Activated CD4-positive, alpha-beta T cell treated with anti-CD3 and anti-CD28 coated beads, Interleukin-2, amount 10 ng/mL, durations not matched to agents 7 days and 5 days (primary cell): ENCODE measurements around the gene SLC36A1. TPM values are rescaled to one million over a fixed set of nuclear protein-coding genes. Genes with fewer than 3 reads are reported as not detected.

Experiments
- CTCF ChIA-PET: fragments of 350-600 bp; sonication (Branson Sonifier 250); formaldehyde crosslinking; loops from one replicate; lab custom pipeline; 2021; ENCODE audit warnings: antibody characterized with exemption; lab: Charles Lee
- POLR2A ChIA-PET: fragments of 350-600 bp; sonication (Branson Sonifier 250); formaldehyde crosslinking; loops from one replicate; lab custom pipeline; 2021; ENCODE audit warnings: antibody characterized with exemption; lab: Charles Lee
- DNase-seq: peaks from one replicate; pipeline ENCODE4 v3.0.0-alpha.2; 2020
- H3K27ac Mint-ChIP-seq: one replicate; pipeline ENCODE4 v1.8.0; 2021; ENCODE audit warnings: mild to moderate bottlenecking, moderate library complexity, mixed read lengths
- H3K27me3 Mint-ChIP-seq: one replicate; pipeline ENCODE4 v1.8.0; 2021; ENCODE audit warnings: mixed read lengths
- H3K36me3 Mint-ChIP-seq: one replicate; pipeline ENCODE4 v1.8.0; 2021; ENCODE audit warnings: low read depth, mixed read lengths
- H3K4me1 Mint-ChIP-seq: one replicate; pipeline ENCODE4 v1.8.0; 2021; ENCODE audit warnings: mixed read lengths
- H3K4me3 Mint-ChIP-seq: one replicate; pipeline ENCODE4 v1.8.0; 2021; ENCODE audit warnings: mild to moderate bottlenecking, moderate library complexity, mixed read lengths
- H3K9me3 Mint-ChIP-seq: one replicate; pipeline ENCODE4 v1.8.0; 2021; ENCODE audit warnings: mixed read lengths
- total RNA-seq, 2 experiments: library from RNA; stranded (reverse); gene quantifications; one replicate each; pipeline ENCODE4 v1.2.3, GENCODE V29; 2021

SLC36A1 gene
- total RNA-seq, 2 experiments from 2014 or later = 5.8 TPM

DNA sequence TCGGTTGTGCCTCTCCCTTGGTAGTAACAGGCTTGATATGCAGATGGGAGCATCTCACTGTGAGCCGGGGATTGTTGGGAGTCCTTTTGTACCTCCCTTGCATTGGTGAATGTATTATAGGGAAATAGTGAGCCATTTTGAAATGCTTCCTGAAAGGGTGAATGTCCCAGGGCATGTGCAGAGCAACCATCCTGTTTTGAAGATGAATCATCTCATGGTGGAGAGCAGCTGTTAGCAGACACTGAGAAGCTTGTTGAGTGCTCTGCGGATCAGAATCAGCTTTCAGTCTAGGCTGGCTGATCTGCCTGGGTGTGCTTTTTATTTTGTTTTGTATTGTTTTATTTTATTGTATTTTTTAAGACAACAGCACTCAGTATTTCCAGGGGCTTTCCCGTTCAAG, 29.7 kb downstream of the SLC36A1 start:
- no peaks in the 10 kb centered on the region for H3K9me3 Mint-ChIP-seq
- ChIA-PET POLR2A (no interaction called here), CTCF (no interaction called here)
- H3K27ac Mint-ChIP-seq = no peak overlapping the region
- DNase-seq = no peak
- no peak overlapping the region for H3K4me3 Mint-ChIP-seq
- H3K27me3 Mint-ChIP-seq = no peaks in the 10 kb centered on the region
- no peaks in the 10 kb centered on the region for H3K4me1 Mint-ChIP-seq
- peaks cover 6% of the 10 kb centered on the region for H3K36me3 Mint-ChIP-seq

DNA sequence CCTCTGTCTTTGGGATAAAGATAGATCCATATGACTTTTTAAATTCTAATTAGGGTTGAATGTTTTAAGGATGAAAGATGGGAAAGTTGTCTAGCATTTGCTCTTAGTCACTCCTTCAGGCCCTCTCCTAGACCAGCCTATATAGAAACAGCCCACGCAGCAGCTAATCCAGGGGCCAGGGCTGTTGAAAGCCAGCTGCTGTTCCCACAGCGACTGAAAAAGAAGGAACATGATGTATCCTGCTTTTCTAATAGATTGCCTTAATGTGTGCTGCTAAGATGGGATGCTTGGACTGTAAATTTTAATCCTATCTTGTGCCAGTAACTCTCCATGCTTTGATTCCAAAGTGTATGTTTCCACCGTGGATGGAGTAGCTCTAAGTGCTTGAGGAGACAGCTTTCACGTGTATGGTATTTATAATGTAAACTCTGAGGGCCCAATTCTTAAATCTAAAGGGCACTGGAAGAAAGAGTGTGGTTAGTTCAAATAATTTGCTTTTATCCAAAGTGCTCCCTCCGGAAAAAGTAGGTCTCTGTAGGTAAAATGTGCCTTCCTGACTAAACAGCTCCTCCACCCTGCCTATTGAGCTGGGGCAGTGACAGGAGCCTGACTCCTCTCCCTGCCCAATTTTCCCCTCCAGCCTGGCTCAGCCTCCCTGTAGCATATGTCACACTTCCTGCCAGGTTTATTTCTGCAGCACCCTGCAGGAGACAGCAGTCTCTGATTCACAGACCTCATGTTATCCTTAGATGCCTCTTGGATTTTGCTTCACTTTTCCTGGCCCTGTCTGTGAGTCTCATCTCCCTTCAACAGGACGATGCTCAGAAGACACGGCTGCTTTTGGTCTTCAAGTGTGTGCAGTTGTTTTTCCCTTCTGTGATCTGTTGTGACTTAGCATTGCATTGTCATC, 33.2 kb downstream of the SLC36A1 start:
- Mint-ChIP-seq H3K36me3 (peaks cover 9% of the 10 kb centered on the region), H3K4me1 (no peaks in the 10 kb centered on the region), H3K27me3 (no peaks in the 10 kb centered on the region), H3K27ac (no peak overlapping the region), H3K9me3 (no peaks in the 10 kb centered on the region), H3K4me3 (no peak overlapping the region)
- no peak for DNase-seq
- ChIA-PET CTCF (interaction anchor here (0.7 to 1.9 kb wide), 3 partner anchors 10 to 348 kb away, joined by 4 to 6 read pairs (median 6); no protein-coding TSS in a partner anchor), POLR2A (no interaction called here)

DNA sequence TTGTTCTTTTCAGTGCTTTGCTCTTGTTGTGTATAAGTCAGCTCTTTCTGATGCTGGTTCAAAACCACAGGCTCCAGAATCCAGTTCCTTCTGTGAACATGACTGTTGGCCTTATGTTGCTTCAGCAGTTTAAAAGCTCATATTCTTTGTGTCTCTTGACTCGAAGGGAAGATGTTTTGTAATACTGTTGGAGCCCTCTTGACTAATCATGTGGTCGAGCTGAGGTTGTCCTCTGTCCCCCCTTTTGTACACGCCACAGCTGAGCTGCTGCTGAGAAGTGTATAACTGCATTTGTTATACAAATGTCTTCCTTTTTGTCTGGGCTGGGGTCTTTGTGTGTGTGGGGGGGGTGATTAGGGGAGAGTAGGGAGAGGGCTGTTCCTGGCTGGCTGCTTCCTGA, 35.8 kb downstream of the SLC36A1 start:
- CTCF ChIA-PET = interaction anchor here (1.4 kb wide), 1 partner anchor 169 kb away, joined by 5 read pairs; no protein-coding TSS in a partner anchor
- no peak overlapping the region for H3K27ac Mint-ChIP-seq

DNA sequence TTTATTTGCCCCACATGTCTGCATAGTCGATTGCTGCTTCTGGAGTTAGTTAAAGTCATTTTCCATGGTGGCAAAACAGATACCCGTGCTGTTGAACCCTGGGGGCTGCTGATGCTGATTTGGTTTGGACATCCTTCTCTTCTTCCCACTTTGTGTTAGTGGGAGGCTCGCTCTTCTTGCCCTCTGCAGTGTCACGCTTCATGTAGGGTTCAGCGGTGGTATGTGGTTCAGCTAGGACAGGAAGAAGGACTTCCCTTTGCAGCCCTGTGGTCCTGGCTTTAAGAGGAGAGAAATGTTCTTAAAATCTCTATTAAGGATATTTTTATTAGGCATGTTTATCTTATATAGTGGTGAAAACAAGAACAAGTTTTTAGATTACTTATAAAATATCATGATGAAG, 36.2 kb downstream of the SLC36A1 start:
- peaks cover 16% of the 10 kb centered on the region for H3K36me3 Mint-ChIP-seq
- no peaks in the 10 kb centered on the region for H3K4me1 Mint-ChIP-seq
- no peaks in the 10 kb centered on the region for H3K27me3 Mint-ChIP-seq
- POLR2A ChIA-PET = no interaction called here
- CTCF ChIA-PET = interaction anchor here (1.4 kb wide), 1 partner anchor 168 kb away, joined by 5 read pairs; no protein-coding TSS in a partner anchor
- no peaks in the 10 kb centered on the region for H3K9me3 Mint-ChIP-seq
- H3K27ac Mint-ChIP-seq = no peak overlapping the region
- H3K4me3 Mint-ChIP-seq = no peak overlapping the region
- no peak for DNase-seq

More for the DNA sequence above, 35.8 kb downstream of the SLC36A1 start:
- H3K36me3 Mint-ChIP-seq = peaks cover 16% of the 10 kb centered on the region
- POLR2A ChIA-PET = no interaction called here
- H3K4me3 Mint-ChIP-seq = no peak overlapping the region
- H3K27me3 Mint-ChIP-seq = no peaks in the 10 kb centered on the region
- H3K4me1 Mint-ChIP-seq = no peaks in the 10 kb centered on the region
- DNase-seq = no peak
- H3K9me3 Mint-ChIP-seq = no peaks in the 10 kb centered on the region

DNA sequence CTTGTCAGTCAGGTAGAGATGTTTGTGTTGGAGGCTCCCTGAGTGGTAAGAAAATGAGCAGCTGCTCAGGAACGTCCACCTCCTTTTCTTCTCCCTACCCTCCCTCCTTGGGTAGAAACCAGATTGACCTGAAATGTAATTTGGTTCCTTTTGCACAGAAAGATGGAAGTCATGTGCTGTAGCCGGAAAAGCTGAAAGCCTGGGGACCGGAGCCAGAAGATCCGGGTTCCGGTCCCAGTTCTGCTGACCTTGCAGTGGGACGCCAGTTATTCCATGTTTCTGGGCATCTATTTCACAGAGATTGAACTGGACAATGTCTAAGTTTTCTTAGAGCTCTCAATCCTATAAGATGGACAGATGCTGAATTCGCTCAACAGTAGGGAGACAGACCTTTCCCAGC, 40.1 kb downstream of the SLC36A1 start:
- H3K9me3 Mint-ChIP-seq = no peaks in the 10 kb centered on the region
- DNase-seq = no peak
- no peaks in the 10 kb centered on the region for H3K27me3 Mint-ChIP-seq
- no peak overlapping the region for H3K27ac Mint-ChIP-seq
- POLR2A ChIA-PET = no interaction called here
- H3K36me3 Mint-ChIP-seq = peaks cover 10% of the 10 kb centered on the region
- H3K4me1 Mint-ChIP-seq = no peaks in the 10 kb centered on the region
- H3K4me3 Mint-ChIP-seq = no peak overlapping the region
- CTCF ChIA-PET = no interaction called here

DNA sequence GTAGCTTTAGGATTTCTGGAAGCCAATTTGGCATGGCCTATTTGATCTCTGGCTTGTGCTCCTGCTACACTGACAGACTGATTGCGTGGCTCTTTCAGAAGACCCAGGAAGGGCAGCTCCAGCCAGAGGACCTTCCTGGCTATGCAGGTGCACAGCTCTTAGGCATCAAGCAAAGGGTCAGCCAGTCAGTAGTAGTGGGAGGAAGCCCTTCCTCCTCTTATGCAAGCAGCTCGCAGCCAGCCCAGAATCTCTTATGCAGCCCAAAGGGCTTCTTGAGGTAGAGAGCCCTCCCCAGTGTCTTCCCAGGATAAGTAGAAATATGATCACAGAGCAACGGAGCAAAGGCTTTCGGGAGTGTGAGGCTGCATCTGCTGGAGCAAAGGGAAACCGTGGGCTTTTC, 43.2 kb downstream of the SLC36A1 start:
- Mint-ChIP-seq H3K27ac (no peak overlapping the region), H3K27me3 (no peaks in the 10 kb centered on the region), H3K4me3 (no peak overlapping the region), H3K4me1 (no peaks in the 10 kb centered on the region), H3K36me3 (peaks cover 7% of the 10 kb centered on the region), H3K9me3 (no peaks in the 10 kb centered on the region)
- DNase-seq = no peak
- CTCF ChIA-PET = interaction anchor here (0.6 to 1.5 kb wide), 2 partner anchors 10 to 64 kb away, joined by 5 to 6 read pairs; no protein-coding TSS in a partner anchor
- POLR2A ChIA-PET = interaction anchor here (0.6 kb wide), 1 partner anchor 217 kb away, joined by 6 read pairs; no protein-coding TSS in a partner anchor

DNA sequence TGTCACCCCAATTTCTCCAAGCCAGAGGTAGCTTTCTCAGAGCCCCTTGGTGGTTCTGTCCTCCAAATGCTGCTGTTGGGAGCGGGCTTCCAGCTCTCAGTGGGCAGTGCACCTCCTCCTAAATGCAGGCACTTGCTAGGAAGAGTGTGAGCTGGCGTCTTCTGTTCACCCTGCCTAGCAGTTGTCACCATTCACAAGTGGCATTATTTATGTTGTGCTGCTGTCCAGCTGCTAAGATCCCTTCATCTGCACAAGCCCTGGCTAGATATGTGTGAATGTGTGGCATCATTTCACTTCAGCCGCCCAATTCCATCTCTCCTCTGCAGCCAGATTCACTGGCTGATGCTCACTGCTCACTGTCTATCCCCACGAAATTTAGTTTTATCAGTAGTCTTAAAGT, 43.7 kb downstream of the SLC36A1 start:
- POLR2A ChIA-PET = interaction anchor here (0.6 kb wide), 1 partner anchor 216 kb away, joined by 6 read pairs; no protein-coding TSS in a partner anchor
- no peaks in the 10 kb centered on the region for H3K9me3 Mint-ChIP-seq
- CTCF ChIA-PET = interaction anchor here (0.6 to 1.5 kb wide), 2 partner anchors 10 to 64 kb away, joined by 5 to 6 read pairs; no protein-coding TSS in a partner anchor
- H3K4me1 Mint-ChIP-seq = no peaks in the 10 kb centered on the region
- H3K4me3 Mint-ChIP-seq = no peak overlapping the region
- peaks cover 3% of the 10 kb centered on the region for H3K36me3 Mint-ChIP-seq
- H3K27me3 Mint-ChIP-seq = no peaks in the 10 kb centered on the region
- DNase-seq = no peak
- H3K27ac Mint-ChIP-seq = no peak overlapping the region

DNA sequence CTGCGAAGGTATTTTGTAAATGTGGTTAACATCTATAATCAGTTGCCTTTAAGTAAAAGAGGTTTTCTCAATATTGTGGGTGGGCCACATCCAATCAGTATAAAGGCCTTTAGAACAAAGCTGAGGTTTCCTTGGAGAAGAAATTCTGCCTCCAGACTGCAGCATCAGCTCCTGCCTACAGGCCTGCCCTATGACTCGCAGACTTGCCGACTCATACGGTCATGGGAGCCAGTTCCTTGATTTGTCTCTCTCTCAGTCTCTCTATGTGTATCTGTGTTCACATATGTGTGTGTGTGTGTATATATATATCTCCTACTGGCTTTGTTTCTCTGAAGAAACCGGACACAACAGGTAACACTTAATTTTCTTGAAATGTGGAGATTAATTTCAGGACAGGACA, 45.3 kb downstream of the SLC36A1 start:
- no peaks in the 10 kb centered on the region for H3K27me3 Mint-ChIP-seq
- no peak overlapping the region for H3K27ac Mint-ChIP-seq
- DNase-seq = no peak
- no peak overlapping the region for H3K4me3 Mint-ChIP-seq
- no peaks in the 10 kb centered on the region for H3K9me3 Mint-ChIP-seq
- CTCF ChIA-PET = no interaction called here
- no peaks in the 10 kb centered on the region for H3K36me3 Mint-ChIP-seq
- H3K4me1 Mint-ChIP-seq = no peaks in the 10 kb centered on the region
- POLR2A ChIA-PET = no interaction called here

DNA sequence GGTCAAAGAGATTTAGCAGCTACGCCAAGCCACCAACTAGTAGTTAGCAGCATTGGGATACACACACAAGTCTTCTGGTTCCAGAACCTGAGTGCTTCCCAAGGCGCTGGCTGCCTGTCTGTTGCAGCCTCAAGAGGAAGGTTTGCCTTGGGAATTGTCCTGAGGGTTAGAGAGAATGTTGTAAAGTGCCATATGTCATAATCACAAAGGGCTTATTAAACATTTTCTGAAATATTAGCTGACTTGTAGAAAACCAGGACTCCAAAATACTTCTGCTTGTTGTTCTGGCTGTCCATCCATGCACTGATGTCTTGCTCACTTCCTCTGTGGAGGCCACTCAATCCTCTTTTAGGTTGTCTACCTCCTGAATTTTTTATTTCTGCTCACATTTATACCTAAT, 46.3 kb downstream of the SLC36A1 start:
- Mint-ChIP-seq H3K27me3 (no peaks in the 10 kb centered on the region), H3K27ac (no peak overlapping the region), H3K9me3 (no peaks in the 10 kb centered on the region), H3K36me3 (no peaks in the 10 kb centered on the region), H3K4me1 (no peaks in the 10 kb centered on the region), H3K4me3 (no peak overlapping the region)
- POLR2A ChIA-PET = no interaction called here
- no peak for DNase-seq
- CTCF ChIA-PET = interaction anchor here (0.6 kb wide), 1 partner anchor 84 kb away, joined by 5 read pairs; no protein-coding TSS in a partner anchor

DNA sequence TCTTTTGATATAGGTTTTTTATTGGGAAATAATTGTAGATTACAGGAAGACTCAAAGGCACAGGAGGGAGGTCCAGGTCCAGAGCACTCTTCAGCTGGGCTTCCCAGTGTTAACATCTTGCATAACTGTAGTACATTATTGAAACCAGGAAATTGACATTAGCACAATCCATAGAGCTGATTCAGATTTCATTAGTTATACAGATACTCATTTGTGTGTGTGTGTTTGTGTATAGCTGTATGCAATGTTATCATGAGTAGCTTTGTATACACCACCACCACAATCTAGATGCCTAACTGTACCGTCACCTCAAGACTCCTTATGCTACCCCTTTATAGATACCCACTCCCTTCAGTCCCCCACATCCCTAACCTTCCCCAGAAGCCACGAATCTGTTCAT, 47.9 kb downstream of the SLC36A1 start:
- H3K4me1 Mint-ChIP-seq = no peaks in the 10 kb centered on the region
- ChIA-PET CTCF (no interaction called here), POLR2A (no interaction called here)
- H3K27ac Mint-ChIP-seq = no peak overlapping the region
- H3K9me3 Mint-ChIP-seq = no peaks in the 10 kb centered on the region
- no peak overlapping the region for H3K4me3 Mint-ChIP-seq
- no peaks in the 10 kb centered on the region for H3K27me3 Mint-ChIP-seq
- no peak for DNase-seq
- H3K36me3 Mint-ChIP-seq = no peaks in the 10 kb centered on the region

DNA sequence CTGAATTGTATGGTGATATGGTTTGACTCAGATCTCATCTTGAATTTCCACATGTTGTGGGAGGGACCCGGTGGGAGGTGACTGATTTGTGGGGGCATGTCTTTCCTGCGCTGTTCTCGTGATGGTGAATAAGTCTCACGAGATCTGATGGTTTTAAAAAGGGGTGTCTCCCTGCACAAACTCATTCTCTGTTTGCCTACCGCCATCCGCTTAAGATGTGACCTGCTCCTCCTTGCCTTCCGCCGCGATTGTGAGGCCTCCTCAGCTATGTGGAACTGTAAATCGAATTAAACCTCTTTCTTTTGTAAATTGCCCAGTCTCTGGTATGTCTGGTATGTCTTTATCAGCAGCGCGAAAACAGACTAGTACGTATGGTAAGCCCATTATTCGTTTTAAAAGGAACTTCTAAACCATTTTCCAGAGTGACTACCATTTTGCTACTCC, 48.7 kb downstream of the SLC36A1 start:
- H3K27ac Mint-ChIP-seq = no peak overlapping the region
- DNase-seq = no peak
- H3K4me1 Mint-ChIP-seq = peaks cover 5% of the 10 kb centered on the region
- CTCF ChIA-PET = no interaction called here
- POLR2A ChIA-PET = no interaction called here
- no peaks in the 10 kb centered on the region for H3K36me3 Mint-ChIP-seq
- no peak overlapping the region for H3K4me3 Mint-ChIP-seq
- no peaks in the 10 kb centered on the region for H3K9me3 Mint-ChIP-seq
- H3K27me3 Mint-ChIP-seq = no peaks in the 10 kb centered on the region

DNA sequence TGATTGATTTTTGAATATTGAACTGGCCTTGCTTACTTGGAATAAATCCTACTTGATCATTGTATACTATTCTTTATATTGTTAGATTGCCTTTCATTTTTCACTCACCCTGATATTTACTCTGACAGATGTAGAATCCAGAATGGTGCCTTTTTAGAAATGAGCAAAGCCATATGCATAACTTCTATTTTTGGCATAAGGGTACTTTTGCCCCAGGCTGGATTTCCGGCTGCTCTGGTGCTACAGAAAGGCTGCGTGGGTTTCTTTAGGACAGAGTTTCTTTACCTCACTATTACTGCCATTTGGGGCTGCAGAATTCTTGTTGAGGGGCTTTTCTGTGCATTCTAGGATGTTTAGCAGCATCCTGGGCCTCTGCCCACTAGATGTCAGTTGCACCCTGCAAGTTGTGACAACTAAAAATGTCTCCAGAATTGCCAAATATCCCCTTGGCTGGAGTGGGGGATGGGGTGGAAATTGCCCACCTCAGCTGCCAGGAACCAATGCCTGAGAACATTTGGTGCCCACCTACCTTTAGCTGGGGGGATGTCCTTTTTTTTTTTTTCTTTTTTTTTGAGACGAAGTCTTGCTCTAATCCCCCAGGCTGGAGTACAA, 50.1 kb downstream of the SLC36A1 start:
- CTCF ChIA-PET = no interaction called here
- POLR2A ChIA-PET = no interaction called here
- Mint-ChIP-seq H3K4me1 (peaks cover 5% of the 10 kb centered on the region), H3K27me3 (no peaks in the 10 kb centered on the region), H3K4me3 (no peak overlapping the region), H3K9me3 (no peaks in the 10 kb centered on the region), H3K27ac (no peak overlapping the region), H3K36me3 (no peaks in the 10 kb centered on the region)
- no peak for DNase-seq
